ENCODE measurements around the gene EPS8.

EPS8 gene

DNA sequence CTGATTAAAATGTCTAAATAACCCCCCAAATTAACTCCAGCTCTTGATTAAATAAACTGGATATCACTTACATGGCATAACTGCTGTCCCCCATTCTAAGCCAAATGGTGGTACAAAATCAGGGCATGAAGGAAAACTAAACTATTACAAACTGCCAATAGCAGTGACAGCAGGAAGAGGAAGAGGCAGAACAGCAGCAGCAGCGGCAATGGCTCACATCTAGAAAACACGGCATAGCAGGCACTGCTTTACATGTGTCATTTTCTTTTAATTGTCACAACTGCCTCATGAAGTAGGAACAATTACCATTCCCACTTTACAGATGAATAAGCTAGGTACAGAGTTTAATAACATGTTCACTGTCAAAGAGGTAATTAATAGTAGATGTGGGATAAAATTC, 92.0 kb downstream of the EPS8 start:
- WGBS, 2 donors (ENCODE audit: extremely low coverage in 2 of 2, insufficient read length in 2 of 2, insufficient replicate concordance in 1 of 2): no CpG with 5 or more reads among the region's 2 CpGs
- Histone ChIP-seq H2AK5ac (ENCODE audit: low read depth, low read length) (no peak overlapping the region), H3K27me3 (ENCODE audit: control insufficient read depth in 3 of 3, insufficient read depth in 3 of 3, low read depth in 1 of 3, low read length in 3 of 3) (no peaks in the 10 kb centered on the region), H4K8ac (ENCODE audit: low read depth, low read length) (no peak overlapping the region), H2BK15ac (ENCODE audit: low read length) (no peak overlapping the region), H2BK12ac (ENCODE audit: low read length) (no peak overlapping the region), H3K4ac (ENCODE audit: low read length) (no peak overlapping the region), H4K91ac (ENCODE audit: low read depth, low read length, poor library complexity) (no peak overlapping the region), H3K79me1 (ENCODE audit: low read depth, low read length) (no peaks in the 10 kb centered on the region), H2BK120ac (ENCODE audit: low read depth, low read length) (no peak overlapping the region), H3K27ac (replicated peaks; ENCODE audit: low read length) (no peak overlapping the region), H2BK5ac (ENCODE audit: low read length) (no peak overlapping the region), H3K4me2 (ENCODE audit: insufficient read depth, low read length, poor library complexity, severe bottlenecking) (no peak overlapping the region), H3K9ac (ENCODE audit: low read depth, low read length, poor library complexity) (no peak overlapping the region), H3K18ac (ENCODE audit: low read length) (no peak overlapping the region), H2AFZ (ENCODE audit: low read length) (no peak overlapping the region), H3K14ac (ENCODE audit: low read length) (no peak overlapping the region), H3K4me1 (ENCODE audit: control insufficient read depth in 2 of 2, insufficient read depth in 1 of 2, low read depth in 1 of 2, low read length in 2 of 2) (no peaks in the 10 kb centered on the region), H3K9me3 (replicated peaks in 1 of 2; ENCODE audit: control insufficient read depth in 2 of 2, insufficient read depth in 1 of 2, low read depth in 1 of 2, low read length in 2 of 2) (peaks cover 0 to 5% of the 10 kb centered on the region in 2 donors), H3K4me3 (ENCODE audit: low read length in 2 of 2) (no peak overlapping the region), H3K23ac (ENCODE audit: low read depth, low read length, poor library complexity) (no peak overlapping the region), H3K36me3 (replicated peaks in 1 of 2; ENCODE audit: control insufficient read depth in 2 of 2, insufficient read depth in 2 of 2, low read length in 2 of 2) (no peaks in the 10 kb centered on the region)
- DNase-seq (ENCODE audit: low spot score): no peak

DNA sequence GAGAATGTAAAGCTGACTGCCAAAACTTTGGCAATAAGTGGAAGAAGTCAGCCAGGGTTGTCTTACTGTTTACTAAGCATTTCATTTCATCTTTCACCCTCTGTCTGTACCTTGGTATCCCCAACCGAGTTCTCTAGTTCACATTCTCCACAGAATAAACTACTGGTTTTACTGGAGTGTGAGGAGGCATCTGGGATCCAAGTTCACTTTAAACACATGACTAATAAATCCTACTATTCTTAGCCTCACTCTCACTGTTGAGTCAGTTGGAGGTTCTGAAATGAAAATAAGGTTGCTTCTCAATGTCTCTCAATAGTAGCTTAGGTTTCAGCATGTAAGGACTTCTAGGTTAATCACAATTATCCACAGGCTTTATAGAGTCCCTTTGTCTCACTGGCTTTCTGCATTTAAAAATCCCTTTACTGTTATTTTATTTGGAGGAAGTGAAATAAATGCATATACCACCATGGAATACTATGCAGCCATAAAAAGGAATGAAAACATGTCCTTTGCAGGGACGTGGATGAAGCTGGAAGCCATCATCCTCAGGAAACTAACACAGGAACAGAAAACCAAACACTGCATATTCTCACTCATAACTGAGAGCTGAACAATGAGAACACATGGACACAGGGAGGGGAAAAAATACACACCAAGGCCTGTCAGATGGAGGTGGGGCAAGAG, 95.8 kb downstream of the EPS8 start:
- no peak overlapping the region for H3K4ac ChIP-seq (ENCODE audit: low read length)
- no peaks in the 10 kb centered on the region for H3K36me3 ChIP-seq (replicated peaks in 1 of 2; ENCODE audit: control insufficient read depth in 2 of 2, insufficient read depth in 2 of 2, low read length in 2 of 2)
- H2BK15ac ChIP-seq (ENCODE audit: low read length): no peak overlapping the region
- H3K4me3 ChIP-seq (ENCODE audit: low read length in 2 of 2): no peak overlapping the region
- no CpG with 5 or more reads among the region's 2 CpGs for WGBS, 2 donors (ENCODE audit: extremely low coverage in 2 of 2, insufficient read length in 2 of 2, insufficient replicate concordance in 1 of 2)
- H2AK5ac ChIP-seq (ENCODE audit: low read depth, low read length): no peak overlapping the region
- H3K79me1 ChIP-seq (ENCODE audit: low read depth, low read length): no peaks in the 10 kb centered on the region
- no peak overlapping the region for H3K27ac ChIP-seq (replicated peaks; ENCODE audit: low read length)
- DNase-seq (ENCODE audit: low spot score): no peak
- no peak overlapping the region for H3K14ac ChIP-seq (ENCODE audit: low read length)
- no peak overlapping the region for H2BK5ac ChIP-seq (ENCODE audit: low read length)
- no peak overlapping the region for H4K91ac ChIP-seq (ENCODE audit: low read depth, low read length, poor library complexity)
- H3K18ac ChIP-seq (ENCODE audit: low read length): no peak overlapping the region
- no peak overlapping the region for H3K23ac ChIP-seq (ENCODE audit: low read depth, low read length, poor library complexity)
- H3K9me3 ChIP-seq (replicated peaks in 1 of 2; ENCODE audit: control insufficient read depth in 2 of 2, insufficient read depth in 1 of 2, low read depth in 1 of 2, low read length in 2 of 2): peaks cover 0 to 5% of the 10 kb centered on the region in 2 donors
- no peak overlapping the region for H4K8ac ChIP-seq (ENCODE audit: low read depth, low read length)
- no peak overlapping the region for H2AFZ ChIP-seq (ENCODE audit: low read length)
- no peaks in the 10 kb centered on the region for H3K27me3 ChIP-seq (ENCODE audit: control insufficient read depth in 3 of 3, insufficient read depth in 3 of 3, low read depth in 1 of 3, low read length in 3 of 3)
- no peak overlapping the region for H3K9ac ChIP-seq (ENCODE audit: low read depth, low read length, poor library complexity)
- peaks cover 4 to 9% of the 10 kb centered on the region in 2 donors for H3K4me1 ChIP-seq (ENCODE audit: control insufficient read depth in 2 of 2, insufficient read depth in 1 of 2, low read depth in 1 of 2, low read length in 2 of 2)
- no peak overlapping the region for H3K4me2 ChIP-seq (ENCODE audit: insufficient read depth, low read length, poor library complexity, severe bottlenecking)
- no peak overlapping the region for H2BK12ac ChIP-seq (ENCODE audit: low read length)
- no peak overlapping the region for H2BK120ac ChIP-seq (ENCODE audit: low read depth, low read length)

DNA sequence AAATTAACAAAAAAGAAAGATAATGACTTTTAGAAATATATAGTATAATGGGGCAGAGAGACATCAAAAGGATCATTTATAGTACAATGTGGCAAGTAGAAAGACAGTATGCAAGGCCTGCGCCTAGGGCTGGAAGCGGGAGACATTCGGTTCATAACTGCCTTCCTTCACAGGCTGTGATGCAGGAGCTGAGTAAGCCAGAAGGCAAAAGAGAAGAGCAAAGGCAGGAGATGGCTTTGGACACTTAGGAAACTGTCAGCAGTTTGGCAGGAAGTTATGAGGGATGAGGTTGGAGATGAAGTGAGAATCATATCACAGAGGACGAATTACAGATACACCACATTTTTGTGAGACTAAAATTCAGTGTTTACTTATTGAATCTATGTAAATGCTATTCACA, 97.8 kb downstream of the EPS8 start:
- Histone ChIP-seq H2AK5ac (ENCODE audit: low read depth, low read length) (no peak overlapping the region), H2BK15ac (ENCODE audit: low read length) (no peak overlapping the region), H4K8ac (ENCODE audit: low read depth, low read length) (no peak overlapping the region), H2BK12ac (ENCODE audit: low read length) (no peak overlapping the region), H2BK5ac (ENCODE audit: low read length) (no peak overlapping the region), H3K18ac (ENCODE audit: low read length) (no peak overlapping the region), H2BK120ac (ENCODE audit: low read depth, low read length) (no peak overlapping the region), H3K4ac (ENCODE audit: low read length) (no peak overlapping the region), H3K14ac (ENCODE audit: low read length) (no peak overlapping the region), H3K9ac (ENCODE audit: low read depth, low read length, poor library complexity) (no peak overlapping the region), H3K79me1 (ENCODE audit: low read depth, low read length) (no peaks in the 10 kb centered on the region), H3K23ac (ENCODE audit: low read depth, low read length, poor library complexity) (no peak overlapping the region), H3K9me3 (replicated peaks in 1 of 2; ENCODE audit: control insufficient read depth in 2 of 2, insufficient read depth in 1 of 2, low read depth in 1 of 2, low read length in 2 of 2) (peaks cover 0 to 5% of the 10 kb centered on the region in 2 donors), H3K4me2 (ENCODE audit: insufficient read depth, low read length, poor library complexity, severe bottlenecking) (no peak overlapping the region), H2AFZ (ENCODE audit: low read length) (no peak overlapping the region), H3K27me3 (ENCODE audit: control insufficient read depth in 3 of 3, insufficient read depth in 3 of 3, low read depth in 1 of 3, low read length in 3 of 3) (no peaks in the 10 kb centered on the region), H3K36me3 (replicated peaks in 1 of 2; ENCODE audit: control insufficient read depth in 2 of 2, insufficient read depth in 2 of 2, low read length in 2 of 2) (no peaks in the 10 kb centered on the region), H4K91ac (ENCODE audit: low read depth, low read length, poor library complexity) (no peak overlapping the region), H3K4me1 (ENCODE audit: control insufficient read depth in 2 of 2, insufficient read depth in 1 of 2, low read depth in 1 of 2, low read length in 2 of 2) (peaks cover 7 to 10% of the 10 kb centered on the region in 2 donors), H3K27ac (replicated peaks; ENCODE audit: low read length) (no peak overlapping the region), H3K4me3 (ENCODE audit: low read length in 2 of 2) (no peak overlapping the region)
- WGBS, 2 donors (ENCODE audit: extremely low coverage in 2 of 2, insufficient read length in 2 of 2, insufficient replicate concordance in 1 of 2): no CpG with 5 or more reads among the region's 4 CpGs
- DNase-seq (ENCODE audit: low spot score): no peak

DNA sequence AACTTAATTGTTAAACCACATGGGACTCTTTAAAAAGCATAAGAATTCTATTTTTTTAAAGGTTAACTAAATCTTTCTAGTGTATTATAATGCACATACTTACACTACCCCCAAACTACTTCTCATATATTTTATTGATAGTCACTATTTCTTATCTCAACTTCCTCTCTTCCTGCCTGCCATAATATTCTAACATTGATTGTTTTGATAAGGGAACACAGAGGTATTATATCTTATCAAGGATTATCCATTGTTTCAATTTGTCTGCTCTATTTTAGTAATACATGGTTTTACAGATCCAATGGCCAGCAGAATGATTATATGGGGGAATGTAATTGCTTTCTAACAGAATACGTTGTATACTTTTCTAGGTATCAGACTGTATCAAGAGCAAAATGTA, 98.9 kb downstream of the EPS8 start:
- Histone ChIP-seq H3K23ac (ENCODE audit: low read depth, low read length, poor library complexity) (no peak overlapping the region), H3K36me3 (replicated peaks in 1 of 2; ENCODE audit: control insufficient read depth in 2 of 2, insufficient read depth in 2 of 2, low read length in 2 of 2) (no peaks in the 10 kb centered on the region), H3K4ac (ENCODE audit: low read length) (no peak overlapping the region), H3K4me3 (ENCODE audit: low read length in 2 of 2) (no peak overlapping the region), H3K14ac (ENCODE audit: low read length) (no peak overlapping the region), H2AK5ac (ENCODE audit: low read depth, low read length) (no peak overlapping the region), H2AFZ (ENCODE audit: low read length) (no peak overlapping the region), H3K27ac (replicated peaks; ENCODE audit: low read length) (no peak overlapping the region), H2BK15ac (ENCODE audit: low read length) (no peak overlapping the region), H4K8ac (ENCODE audit: low read depth, low read length) (no peak overlapping the region), H3K18ac (ENCODE audit: low read length) (no peak overlapping the region), H3K9me3 (replicated peaks in 1 of 2; ENCODE audit: control insufficient read depth in 2 of 2, insufficient read depth in 1 of 2, low read depth in 1 of 2, low read length in 2 of 2) (peaks cover 0 to 5% of the 10 kb centered on the region in 2 donors), H2BK12ac (ENCODE audit: low read length) (no peak overlapping the region), H2BK120ac (ENCODE audit: low read depth, low read length) (no peak overlapping the region), H4K91ac (ENCODE audit: low read depth, low read length, poor library complexity) (no peak overlapping the region), H3K79me1 (ENCODE audit: low read depth, low read length) (no peaks in the 10 kb centered on the region), H2BK5ac (ENCODE audit: low read length) (no peak overlapping the region), H3K4me2 (ENCODE audit: insufficient read depth, low read length, poor library complexity, severe bottlenecking) (no peak overlapping the region), H3K9ac (ENCODE audit: low read depth, low read length, poor library complexity) (no peak overlapping the region), H3K27me3 (ENCODE audit: control insufficient read depth in 3 of 3, insufficient read depth in 3 of 3, low read depth in 1 of 3, low read length in 3 of 3) (no peaks in the 10 kb centered on the region), H3K4me1 (ENCODE audit: control insufficient read depth in 2 of 2, insufficient read depth in 1 of 2, low read depth in 1 of 2, low read length in 2 of 2) (peaks cover 7 to 10% of the 10 kb centered on the region in 2 donors)
- DNase-seq (ENCODE audit: low spot score): no peak
- WGBS, 2 donors (ENCODE audit: extremely low coverage in 2 of 2, insufficient read length in 2 of 2, insufficient replicate concordance in 1 of 2): no CpG with 5 or more reads among the region's 1 CpG

Data from neuronal stem cell (in vitro differentiated cells).